NCI-H1105 treated with DMSO at 0.1 percent for 48 hours (cell line): ENCODE results near the gene CAPN2.
"Not testable (repeated sequence)": the region's sequence is repeated elsewhere in the genome, so short reads cannot be mapped to it uniquely, and the experiment has no call there.

Experiments used
- DNase-seq: peaks from one replicate; lab custom pipeline; 2025; lab: John Stamatoyannopoulos, UW

CAPN2 gene

DNA sequence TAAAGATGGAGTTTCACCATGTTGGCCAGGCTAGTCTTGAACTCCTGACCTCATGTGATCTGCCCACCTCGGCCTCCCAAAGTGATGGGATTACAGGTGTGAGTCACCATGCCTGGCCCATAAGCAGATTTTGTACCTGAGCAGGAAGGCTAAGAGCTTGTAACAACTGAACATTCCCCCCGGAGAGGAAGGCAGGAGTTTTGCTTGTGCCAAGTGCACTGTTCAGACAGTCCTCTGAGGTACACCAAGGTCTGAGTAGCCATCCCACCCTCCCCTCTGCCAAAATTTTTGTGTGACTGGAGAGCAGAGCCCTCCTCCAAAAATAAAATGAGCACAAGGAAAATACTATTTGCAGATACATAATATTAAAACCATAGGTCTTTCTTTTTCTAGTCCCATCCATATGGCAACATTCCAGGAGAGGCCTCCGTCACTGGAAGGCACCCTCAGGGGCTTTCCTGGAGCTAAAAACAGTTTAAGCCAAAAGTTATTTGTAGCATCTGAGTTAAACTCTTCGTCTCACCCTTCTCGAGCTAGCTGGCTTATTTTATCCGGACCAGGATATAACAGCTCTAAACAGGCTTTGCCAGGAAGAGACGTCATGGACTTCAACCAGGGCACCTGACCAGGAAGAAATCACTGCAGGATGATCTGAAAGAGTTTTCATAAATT is 27.2 kb downstream of the CAPN2 start:
- no peak for DNase-seq

GRCh38 chr1:223740038-223740736 is 27.8 kb downstream of the CAPN2 start:
- not testable (repeated sequence) for DNase-seq

- DNase-seq: no peak
These were observed 29.5 kb downstream of the CAPN2 start for GRCh38 chr1:223741861-223742260.

- no peak for DNase-seq
These were observed 30.6 kb downstream of the CAPN2 start for GRCh38 chr1:223742856-223743517.

DNA sequence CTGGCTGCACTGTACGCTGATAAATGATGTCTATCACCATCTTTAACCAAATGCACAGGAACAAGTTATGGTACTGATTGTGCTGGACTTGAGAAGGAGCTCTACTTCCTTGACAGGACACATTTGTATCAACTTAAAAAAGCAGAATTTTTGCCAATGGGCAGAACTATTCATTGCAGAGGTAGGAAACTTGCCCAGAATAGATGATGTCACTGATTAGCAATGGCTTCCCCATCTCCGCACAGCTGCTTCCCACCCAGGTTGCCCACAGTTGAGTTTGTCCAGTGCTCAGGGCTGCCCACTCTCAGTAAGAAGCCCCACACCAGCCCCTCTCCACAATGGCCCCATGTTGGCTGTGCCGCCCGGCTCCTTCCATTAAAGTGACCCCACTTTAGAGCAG is 33.4 kb downstream of the CAPN2 start:
- no peak for DNase-seq

GRCh38 chr1:223747838-223748335 is 35.5 kb downstream of the CAPN2 start:
- DNase-seq: no peak

DNA sequence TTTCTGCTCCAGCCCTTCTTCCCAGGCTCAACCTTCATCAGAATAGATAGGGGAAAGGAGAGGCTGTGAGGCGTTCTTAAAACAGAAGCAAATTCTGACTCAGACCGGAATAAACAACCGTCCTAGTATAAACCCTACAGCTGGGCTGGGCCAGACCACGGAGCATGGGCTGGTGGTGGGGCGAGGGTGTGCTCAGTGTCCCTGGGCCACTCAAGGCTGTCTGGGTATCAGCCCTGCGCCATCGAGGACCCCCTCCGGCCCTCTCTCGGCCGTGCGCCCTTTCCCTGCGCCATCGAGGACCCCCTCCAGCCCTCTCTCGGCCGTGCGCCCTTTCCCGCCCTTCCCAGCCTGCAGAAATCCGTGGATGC is 36.0 kb downstream of the CAPN2 start:
- no peak for DNase-seq

DNA sequence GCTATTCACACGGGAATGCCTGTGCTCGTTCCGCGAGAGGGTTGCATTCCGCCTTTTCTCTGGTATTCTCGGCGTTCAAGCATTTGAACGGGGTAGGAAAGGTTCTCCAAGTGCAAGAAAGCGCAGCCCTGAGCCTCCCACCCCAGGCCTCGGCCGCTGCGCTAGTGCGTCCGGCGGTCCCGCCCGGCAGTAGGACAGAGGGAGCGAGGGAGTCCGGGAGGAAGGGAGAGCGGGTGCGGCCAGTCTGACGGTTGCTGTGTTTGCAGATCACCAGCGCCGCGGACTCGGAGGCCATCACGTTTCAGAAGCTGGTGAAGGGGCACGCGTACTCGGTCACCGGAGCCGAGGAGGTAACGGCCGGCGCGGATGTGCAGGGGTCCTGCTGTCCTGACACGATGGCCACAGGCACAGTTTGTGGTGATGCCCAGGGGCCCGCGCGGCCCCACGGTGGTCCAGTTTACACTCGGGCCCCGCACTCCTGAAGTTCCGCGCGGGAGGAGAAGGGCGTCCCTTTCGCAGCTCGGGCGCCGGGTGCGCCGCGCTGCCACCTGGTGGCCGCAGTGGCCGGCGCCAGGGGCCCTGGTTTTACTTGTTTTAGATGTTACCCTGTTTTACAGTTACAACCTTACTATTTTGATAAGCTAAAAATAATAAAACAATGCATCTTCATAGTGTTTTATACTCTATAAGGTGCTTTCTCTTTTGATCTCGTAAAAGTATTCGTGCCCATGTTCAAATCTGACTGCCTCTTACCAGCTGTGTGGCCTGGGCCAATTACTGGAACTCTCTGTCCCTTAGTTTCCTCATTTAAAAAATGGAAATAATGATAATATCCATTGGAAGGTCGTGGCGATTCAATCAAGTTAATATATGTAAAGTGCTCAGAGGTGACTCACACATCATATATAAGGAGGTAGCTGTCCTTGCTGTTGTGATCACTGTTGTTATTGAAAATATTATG is 36.7 kb downstream of the CAPN2 start:
- no peak for DNase-seq

DNA sequence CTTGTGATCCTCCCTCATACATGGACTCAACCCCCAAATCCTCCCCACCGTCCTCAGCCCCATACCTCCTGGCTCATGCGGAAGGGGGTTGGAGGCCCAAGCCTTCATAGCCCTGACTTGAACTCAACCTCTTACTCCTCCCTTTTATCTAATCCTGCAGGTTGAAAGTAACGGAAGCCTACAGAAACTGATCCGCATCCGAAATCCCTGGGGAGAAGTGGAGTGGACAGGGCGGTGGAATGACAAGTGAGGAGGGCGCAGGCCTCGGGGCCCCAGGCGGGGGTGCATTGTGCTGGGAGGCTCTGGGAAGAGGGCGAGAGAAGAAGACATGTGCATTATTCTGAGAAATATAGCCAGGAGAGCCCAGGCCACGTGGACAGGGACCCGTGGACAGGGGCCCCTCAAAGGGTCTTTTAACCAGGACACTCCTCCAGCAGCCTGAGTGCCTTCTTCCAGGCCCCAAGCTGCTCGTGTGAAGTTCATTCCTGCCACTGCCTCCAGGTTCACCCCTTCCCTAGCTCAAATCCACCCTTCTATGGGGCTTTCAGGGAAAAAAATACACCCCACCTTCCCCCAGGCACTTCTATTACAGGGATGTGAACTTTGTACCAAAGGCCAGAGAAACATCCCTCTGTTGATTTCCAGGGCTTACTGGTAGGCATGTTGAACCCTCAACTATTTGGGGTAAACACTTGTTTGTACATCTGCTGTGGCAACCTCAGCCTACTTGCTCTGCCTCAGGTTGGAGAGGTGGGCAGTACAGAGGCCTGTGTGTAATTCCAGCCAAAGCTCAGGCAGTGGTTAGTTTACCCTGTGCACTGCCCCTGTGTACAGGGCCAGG is 38.6 kb downstream of the CAPN2 start:
- DNase-seq: no peak

- no peak for DNase-seq
These were observed 39.4 kb downstream of the CAPN2 start for GRCh38 chr1:223751696-223752095.

- no peak for DNase-seq
These were observed 40.6 kb downstream of the CAPN2 start for GRCh38 chr1:223752721-223753515.

DNA sequence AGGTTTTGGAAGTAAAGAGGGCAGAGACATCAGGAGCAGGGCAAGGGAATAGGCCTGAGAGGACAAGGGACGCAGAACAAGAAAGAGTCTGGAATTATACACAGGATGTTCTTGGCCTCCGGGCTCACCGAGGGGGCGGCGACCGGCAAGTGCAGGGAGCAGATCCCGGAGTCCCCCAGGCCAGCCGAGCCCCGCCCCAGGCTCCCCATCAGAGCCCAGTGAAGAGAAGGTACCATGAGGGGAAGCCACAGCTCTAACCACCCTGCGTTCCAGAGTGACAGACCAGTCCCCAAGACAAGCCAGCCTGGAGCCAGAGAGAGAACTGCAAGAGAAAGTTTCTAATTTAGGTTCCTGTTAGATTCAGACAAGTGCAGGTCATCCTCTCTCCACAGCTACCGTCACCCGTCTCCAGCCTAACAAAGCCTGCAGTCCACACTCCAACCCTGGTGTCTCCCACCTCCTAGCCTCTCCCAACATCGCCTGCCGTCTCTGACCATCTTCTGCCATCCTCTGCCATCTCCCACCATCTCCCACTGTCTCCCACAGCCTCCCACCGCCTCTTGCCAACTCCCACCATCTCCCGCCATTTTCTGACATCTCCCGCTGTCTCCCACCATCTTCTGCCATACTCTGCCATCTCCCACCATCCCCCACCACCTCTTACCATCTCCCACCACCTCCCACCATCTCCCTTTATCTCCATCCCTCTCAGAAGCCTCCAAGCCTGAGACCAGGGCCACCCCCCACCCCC is 42.5 kb downstream of the CAPN2 start:
- no peak for DNase-seq

GRCh38 chr1:223755432-223755792 is 43.1 kb downstream of the CAPN2 start:
- DNase-seq: no peak

GRCh38 chr1:223755992-223756775 is 43.8 kb downstream of the CAPN2 start:
- no peak for DNase-seq

- no peak for DNase-seq
These were observed 44.7 kb downstream of the CAPN2 start for GRCh38 chr1:223756806-223757700.

DNA sequence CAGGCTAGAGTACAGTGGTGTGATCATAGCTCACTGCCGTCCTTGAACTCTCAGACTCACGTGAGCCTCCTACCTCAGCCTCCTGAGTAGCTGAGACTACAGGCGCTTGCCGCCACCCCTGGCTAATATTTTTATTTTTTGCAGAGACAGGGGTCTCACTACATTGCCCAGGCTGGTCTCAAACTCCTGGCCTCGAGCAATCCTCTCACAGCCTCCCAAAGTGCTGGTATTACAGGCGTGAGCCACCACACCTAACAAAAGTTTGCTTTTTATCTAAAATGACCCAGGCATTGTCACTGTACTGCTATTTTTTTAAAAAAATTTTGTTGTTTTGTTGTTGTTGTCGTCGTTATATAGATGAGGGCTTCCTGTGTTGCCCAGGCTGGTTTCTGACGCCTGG is 46.4 kb downstream of the CAPN2 start:
- DNase-seq: no peak

GRCh38 chr1:223759273-223759672 is 46.9 kb downstream of the CAPN2 start:
- no peak for DNase-seq

GRCh38 chr1:223760833-223761232 is 48.5 kb downstream of the CAPN2 start:
- DNase-seq: no peak
